Measurements from ENCODE around the gene DEFB119. TPM values are rescaled to one million over a fixed set of nuclear protein-coding genes. Genes with fewer than 3 reads are reported as not detected.
"Not testable (repeated sequence)": the region's sequence is repeated elsewhere in the genome, so short reads cannot be mapped to it uniquely, and the experiment has no call there.

DEFB119 gene
- total RNA-seq, 3 donors from 2014 or later: not detected

GRCh38 chr20:31364272-31364671, 26.1 kb downstream of the DEFB119 start:
- not testable (repeated sequence) for H3K27me3 Mint-ChIP-seq (ENCODE audit: low read depth); H3K9me3 Mint-ChIP-seq; H3K4me3 Mint-ChIP-seq; DNase-seq; H3K4me1 Mint-ChIP-seq (ENCODE audit: low read depth); ATAC-seq; H3K36me3 Mint-ChIP-seq (ENCODE audit: insufficient read depth)

GRCh38 chr20:31363295-31363694, 27.1 kb downstream of the DEFB119 start:
- ATAC-seq (no peak), DNase-seq (no peak)
- peaks cover 7% of the 10 kb centered on the region for H3K27me3 Mint-ChIP-seq (ENCODE audit: low read depth)
- no peaks in the 10 kb centered on the region for H3K36me3 Mint-ChIP-seq (ENCODE audit: insufficient read depth)
- H3K4me3 Mint-ChIP-seq: no peak overlapping the region
- H3K4me1 Mint-ChIP-seq (ENCODE audit: low read depth): no peaks in the 10 kb centered on the region
- H3K9me3 Mint-ChIP-seq: peaks cover 5% of the 10 kb centered on the region

- H3K4me1 Mint-ChIP-seq (ENCODE audit: low read depth): no peaks in the 10 kb centered on the region
- no peak overlapping the region for H3K4me3 Mint-ChIP-seq
- DNase-seq (no peak), ATAC-seq (no peak)
- H3K27me3 Mint-ChIP-seq (ENCODE audit: low read depth): peaks cover 11% of the 10 kb centered on the region
- H3K9me3 Mint-ChIP-seq: no peaks in the 10 kb centered on the region
- H3K36me3 Mint-ChIP-seq (ENCODE audit: insufficient read depth): no peaks in the 10 kb centered on the region
Observed at GRCh38 chr20:31355981-31356380, 34.4 kb downstream of the DEFB119 start.

GRCh38 chr20:31341470-31341869, 48.9 kb downstream of the DEFB119 start:
- no peaks in the 10 kb centered on the region for H3K9me3 Mint-ChIP-seq
- H3K4me3 Mint-ChIP-seq: no peak overlapping the region

GRCh38 chr20:31330893-31331292, 59.5 kb downstream of the DEFB119 start:
- Mint-ChIP-seq H3K27me3 (ENCODE audit: low read depth) (peaks cover 2% of the 10 kb centered on the region), H3K36me3 (ENCODE audit: insufficient read depth) (no peaks in the 10 kb centered on the region), H3K9me3 (peaks cover 3% of the 10 kb centered on the region), H3K4me3 (no peak overlapping the region), H3K4me1 (ENCODE audit: low read depth) (no peaks in the 10 kb centered on the region)
- no peak for ATAC-seq
- no peak for DNase-seq

More at GRCh38 chr20:31341470-31341869, 48.9 kb downstream of the DEFB119 start:
- H3K4me1 Mint-ChIP-seq (ENCODE audit: low read depth): no peaks in the 10 kb centered on the region
- ATAC-seq: no peak
- DNase-seq: no peak
- no peaks in the 10 kb centered on the region for H3K36me3 Mint-ChIP-seq (ENCODE audit: insufficient read depth)
- H3K27me3 Mint-ChIP-seq (ENCODE audit: low read depth): peaks cover 1% of the 10 kb centered on the region

Other genes starting within 250 kb of the DEFB119 start
- not detected for gene DEFB115, start 132.9 kb downstream of the DEFB119 start, total RNA-seq
- not detected for gene DEFB116, start 82.0 kb downstream of the DEFB119 start, total RNA-seq
- gene DEFB118, start 22.0 kb downstream of the DEFB119 start, total RNA-seq: not detected
- gene DEFB121, start 15.6 kb upstream of the DEFB119 start, total RNA-seq: not detected
- gene DEFB123, start 50.0 kb upstream of the DEFB119 start, total RNA-seq: not detected
- not detected for gene DEFB124, start 84.5 kb upstream of the DEFB119 start, total RNA-seq
- not detected for gene REM1, start 84.7 kb upstream of the DEFB119 start, total RNA-seq
- 100 to 1,000 TPM; 191 to 210 (median 195) TPM for gene HM13, start 123.9 kb upstream of the DEFB119 start, total RNA-seq
- gene ID1, start 214.7 kb upstream of the DEFB119 start, total RNA-seq: 1 to 10 TPM; 1.4 to 1.6 (median 1.5) TPM
- not detected for gene COX4I2, start 247.3 kb upstream of the DEFB119 start, total RNA-seq